Measurements from ENCODE around the gene RTN4R. TPM values are rescaled to one million over a fixed set of nuclear protein-coding genes. Genes with fewer than 3 reads are reported as not detected.

The RTN4R gene
- total and polyA plus RNA-seq, 2 of the 13 experiments (the other 11 are each of a cell fraction or from before 2014, with no cell fraction given): 0.22 to 0.77 TPM

DNA sequence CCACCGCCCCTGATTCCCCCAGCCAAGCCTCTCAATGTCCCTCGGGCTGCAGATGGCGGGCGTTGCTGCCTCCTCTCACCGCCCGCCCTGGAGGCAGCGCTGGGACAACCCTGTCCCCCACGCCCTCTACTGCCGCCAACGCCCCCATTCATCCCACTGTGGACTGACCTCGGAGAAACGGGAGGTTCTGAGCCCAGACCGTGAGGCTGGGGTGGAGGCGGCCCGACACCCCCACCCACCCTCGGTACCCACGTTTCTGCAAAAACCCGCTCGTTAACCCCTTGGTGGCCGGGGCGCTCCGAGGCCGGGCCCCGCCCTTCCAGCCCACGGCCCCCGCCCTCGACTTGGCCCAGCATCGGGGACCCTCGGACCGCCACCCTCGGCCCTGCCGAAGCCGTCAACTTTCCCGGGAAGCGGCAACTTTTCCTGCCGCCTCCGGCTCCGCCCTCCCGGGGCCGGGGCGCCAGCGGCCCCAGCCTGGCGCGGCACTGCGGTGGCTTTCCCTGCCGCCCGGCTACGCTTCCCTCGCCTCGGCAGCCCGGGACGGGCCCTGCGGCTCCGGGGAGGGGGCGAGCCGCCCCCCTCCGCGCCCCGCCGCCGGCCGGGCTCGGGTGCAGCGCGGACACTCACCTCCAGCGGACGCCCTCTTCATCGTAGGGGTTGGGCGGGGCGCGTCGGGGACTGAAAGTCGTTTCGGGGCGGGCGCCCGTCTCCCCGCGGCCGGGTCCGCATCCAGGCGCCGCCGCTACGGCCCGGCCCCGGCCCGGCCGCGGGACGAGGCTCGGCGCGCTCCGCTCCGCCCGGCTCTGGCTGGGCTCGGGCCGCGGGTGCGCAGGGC, 458 bp downstream of the RTN4R start:
- ChIA-PET CTCF (ENCODE audit: low intra/inter-chr PET ratio, low total read pairs) (interaction anchor here (1.2 kb wide), 1 partner anchor 111 kb away, joined by 3 read pairs; no protein-coding TSS in a partner anchor), POLR2A (no interaction called here)
- DNase-seq (ENCODE audit: low spot score): no peak
- no peaks in the 10 kb centered on the region for H4K20me1 ChIP-seq (ENCODE audit: insufficient read depth, low read length)
- BruUV-seq (replicated peaks): no TSS peak
- H3K4me2 ChIP-seq (ENCODE audit: low read depth, low read length): peak overlapping the region; percentile 47; the same call in 1 of the 2 replicates
- no peak overlapping the region for H3K27ac ChIP-seq (ENCODE audit: extremely low read length, insufficient read depth, low read length)
- intact Hi-C loops (cut with micrococcal nuclease; ENCODE audit: unreplicated experiment) (loop anchor here (10.0 kb wide), 1 partner anchor 923 kb away; no protein-coding TSS in a partner anchor), in situ Hi-C loops (cut with HindIII; ENCODE audit: extremely low pct_ligation_motif_present, low pct_unique_long_range_greater_than_20kb) (no loop called here)
- H2AFZ ChIP-seq (ENCODE audit: low read length): no peak overlapping the region
- H3K27me3 ChIP-seq (ENCODE audit: control insufficient read depth in 1 of 2, insufficient read depth in 2 of 2, low read length in 2 of 2): peaks cover 9 to 55% of the 10 kb centered on the region in 2 experiments
- no peak overlapping the region for H3K9ac ChIP-seq (ENCODE audit: insufficient read depth, low read depth, low read length)
- H3K4me1 ChIP-seq (ENCODE audit: insufficient read depth, low read length): peaks cover 18% of the 10 kb centered on the region
- no peak for FAIRE-seq
- TF ChIP-seq, protein P1, sequence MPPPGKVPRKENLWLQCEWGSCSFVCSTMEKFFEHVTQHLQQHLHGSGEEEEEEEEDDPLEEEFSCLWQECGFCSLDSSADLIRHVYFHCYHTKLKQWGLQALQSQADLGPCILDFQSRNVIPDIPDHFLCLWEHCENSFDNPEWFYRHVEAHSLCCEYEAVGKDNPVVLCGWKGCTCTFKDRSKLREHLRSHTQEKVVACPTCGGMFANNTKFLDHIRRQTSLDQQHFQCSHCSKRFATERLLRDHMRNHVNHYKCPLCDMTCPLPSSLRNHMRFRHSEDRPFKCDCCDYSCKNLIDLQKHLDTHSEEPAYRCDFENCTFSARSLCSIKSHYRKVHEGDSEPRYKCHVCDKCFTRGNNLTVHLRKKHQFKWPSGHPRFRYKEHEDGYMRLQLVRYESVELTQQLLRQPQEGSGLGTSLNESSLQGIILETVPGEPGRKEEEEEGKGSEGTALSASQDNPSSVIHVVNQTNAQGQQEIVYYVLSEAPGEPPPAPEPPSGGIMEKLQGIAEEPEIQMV (CRISPR knock-in tag; IDR thresholded peaks at IDR 0.05; ENCODE audit: low read depth): no peak
- TF ChIP-seq ZNF12 (CRISPR knock-in tag; IDR thresholded peaks at IDR 0.05) (no peak), ZNF652 (CRISPR knock-in tag; IDR thresholded peaks at IDR 0.05; ENCODE audit: borderline replicate concordance, low read depth) (peak; percentile 72), ZNF749 (CRISPR knock-in tag; IDR thresholded peaks at IDR 0.05; ENCODE audit: borderline replicate concordance) (no peak), JARID2 (CRISPR knock-in tag; IDR thresholded peaks at IDR 0.05; ENCODE audit: insufficient replicate concordance) (no peak), ARNT (IDR thresholded peaks at IDR 0.05) (no peak), SMARCE1 (IDR thresholded peaks at IDR 0.05; ENCODE audit: borderline replicate concordance) (no peak), ZNF737 (CRISPR knock-in tag; IDR thresholded peaks at IDR 0.05; ENCODE audit: borderline replicate concordance) (no peak)
- TF ChIP-seq, protein P2, sequence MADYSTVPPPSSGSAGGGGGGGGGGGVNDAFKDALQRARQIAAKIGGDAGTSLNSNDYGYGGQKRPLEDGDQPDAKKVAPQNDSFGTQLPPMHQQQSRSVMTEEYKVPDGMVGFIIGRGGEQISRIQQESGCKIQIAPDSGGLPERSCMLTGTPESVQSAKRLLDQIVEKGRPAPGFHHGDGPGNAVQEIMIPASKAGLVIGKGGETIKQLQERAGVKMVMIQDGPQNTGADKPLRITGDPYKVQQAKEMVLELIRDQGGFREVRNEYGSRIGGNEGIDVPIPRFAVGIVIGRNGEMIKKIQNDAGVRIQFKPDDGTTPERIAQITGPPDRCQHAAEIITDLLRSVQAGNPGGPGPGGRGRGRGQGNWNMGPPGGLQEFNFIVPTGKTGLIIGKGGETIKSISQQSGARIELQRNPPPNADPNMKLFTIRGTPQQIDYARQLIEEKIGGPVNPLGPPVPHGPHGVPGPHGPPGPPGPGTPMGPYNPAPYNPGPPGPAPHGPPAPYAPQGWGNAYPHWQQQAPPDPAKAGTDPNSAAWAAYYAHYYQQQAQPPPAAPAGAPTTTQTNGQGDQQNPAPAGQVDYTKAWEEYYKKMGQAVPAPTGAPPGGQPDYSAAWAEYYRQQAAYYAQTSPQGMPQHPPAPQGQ (CRISPR knock-in tag; IDR thresholded peaks at IDR 0.05; ENCODE audit: borderline replicate concordance): no peak
- no peaks in the 10 kb centered on the region for H3K9me3 ChIP-seq (ENCODE audit: low read length)
- H3K4me3 ChIP-seq (replicated peaks in 1 of 3; ENCODE audit: insufficient read depth in 1 of 3, low read depth in 2 of 3, low read length in 3 of 3): peak overlapping the region in 2 of 3 experiments; percentile 16 to 50; a peak in 3 of 6 replicates
- no peak for ATAC-seq
- no peaks in the 10 kb centered on the region for H3K36me3 ChIP-seq (replicated peaks in 1 of 2; ENCODE audit: control insufficient read depth in 1 of 2, insufficient read depth in 2 of 2, low read length in 2 of 2)
- no peaks in the 10 kb centered on the region for H3K79me2 ChIP-seq (ENCODE audit: insufficient read depth, low read length)
- WGBS (ENCODE audit: low lambda C conversion rate): 9% methylated on average over 30 of the region's 101 CpGs

Measured in HepG2 (cell line).